NT2/D1 (cell line): Measurements from ENCODE around the gene CEP85L.

ENCODE experiments used
- YY1 ChIP-seq: IDR thresholded peaks from 2 replicates; pipeline ENCODE4 v1.6.1; 2011; ENCODE audit not compliant: insufficient read length, insufficient read depth
- ZNF274 ChIP-seq: IDR thresholded peaks from 2 replicates; pipeline ENCODE4 v1.6.1; 2011; ENCODE audit warnings: mild to moderate bottlenecking, low read depth, low read length

- no peak for TF ChIP-seq YY1
- TF ChIP-seq ZNF274: no peak
These were observed 49.1 kb upstream of the CEP85L start for GRCh38 chr6:118700531-118700930.
